HG02678 (cell line): ENCODE measurements around the gene TMEM47.

ENCODE experiments used
- ATAC-seq: cut with Tn5 transposase; IDR thresholded peaks from one replicate; pipeline ENCODE4 v1.9.1; 2021; ENCODE audit warnings: mild to moderate bottlenecking, moderate library complexity; ENCODE audit not compliant: unreplicated experiment

TMEM47 gene

GRCh38 chrX:34656842-34657725, at the start of gene TMEM47:
TMEM47 (minus strand) TSS chrX:34657285; CDS start chrX:34657029, 256 bp downstream.
- no peak for ATAC-seq

GRCh38 chrX:34687095-34687494, 30.0 kb upstream of the TMEM47 start:
- no peak for ATAC-seq

- no peak for ATAC-seq
These were observed 2.5 kb upstream of the TMEM47 start for GRCh38 chrX:34659575-34659974.

DNA sequence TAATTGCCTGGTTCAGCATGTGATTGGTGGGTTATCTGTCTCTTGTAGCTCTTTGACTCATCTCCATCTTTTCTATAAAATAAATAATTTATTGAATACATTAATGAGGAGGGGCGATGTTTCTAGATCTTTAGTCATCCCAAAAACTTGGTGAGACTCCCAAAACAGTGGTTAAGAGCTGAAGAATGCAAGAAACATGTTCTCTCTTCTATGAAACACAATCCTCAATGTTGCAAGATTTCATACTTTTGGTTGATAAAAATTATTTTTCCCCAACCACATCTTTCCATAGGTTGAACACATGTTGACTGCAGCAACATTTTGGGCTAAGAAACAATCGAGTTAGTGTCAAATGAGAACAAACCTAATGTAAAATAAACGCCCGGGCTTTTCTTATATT, 1.2 kb upstream of the TMEM47 start:
- ATAC-seq, result no peak

DNA sequence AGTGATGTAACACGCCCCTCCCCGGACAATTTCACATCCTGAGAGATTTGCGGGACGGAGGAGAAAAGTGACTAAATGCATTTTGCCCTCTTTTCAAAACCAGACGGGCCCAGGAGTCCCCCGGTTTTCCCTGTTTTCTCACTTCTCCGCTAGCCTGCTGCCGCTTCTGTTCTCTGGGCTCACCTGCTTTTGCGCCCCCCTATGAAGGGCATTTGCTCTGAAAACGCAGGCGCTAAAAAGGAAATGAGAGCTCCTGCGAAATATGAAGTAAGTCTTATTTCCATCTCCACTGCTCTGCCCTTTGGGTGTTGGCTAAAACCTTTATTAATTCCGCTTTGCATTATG, 613 bp upstream of the TMEM47 start:
- no peak for ATAC-seq

DNA sequence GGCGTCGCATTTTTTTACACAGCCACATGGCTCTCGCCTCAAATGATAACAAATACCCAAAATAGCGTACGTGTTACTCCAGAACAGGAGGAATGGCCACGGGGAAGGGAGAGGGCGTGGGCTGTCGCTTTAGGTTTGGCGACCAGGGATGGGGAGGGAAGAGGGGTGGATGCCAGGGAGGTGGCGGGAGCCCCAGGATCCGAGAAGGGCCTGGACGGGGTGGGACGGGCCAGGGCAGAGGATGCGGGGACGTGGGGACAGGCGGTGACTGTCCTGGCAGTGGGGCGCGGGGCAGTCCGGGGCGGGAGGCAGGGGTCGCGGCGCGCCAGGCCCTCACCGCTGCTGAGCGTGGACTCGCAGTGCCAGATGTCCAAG, 631 bp downstream of the TMEM47 start:
- ATAC-seq, result no peak

- no peak for ATAC-seq
These were observed 1.3 kb downstream of the TMEM47 start for GRCh38 chrX:34655501-34656455.

- no peak for ATAC-seq
These were observed 2.2 kb downstream of the TMEM47 start for GRCh38 chrX:34654696-34655490.

GRCh38 chrX:34653811-34654210, 3.3 kb downstream of the TMEM47 start:
- ATAC-seq, result no peak

GRCh38 chrX:34642849-34643248, 14.2 kb downstream of the TMEM47 start:
- ATAC-seq, result no peak

- no peak for ATAC-seq
These were observed 19.0 kb downstream of the TMEM47 start for GRCh38 chrX:34638116-34638515.

- ATAC-seq, result no peak
These were observed 22.7 kb downstream of the TMEM47 start for GRCh38 chrX:34634349-34634748.

DNA sequence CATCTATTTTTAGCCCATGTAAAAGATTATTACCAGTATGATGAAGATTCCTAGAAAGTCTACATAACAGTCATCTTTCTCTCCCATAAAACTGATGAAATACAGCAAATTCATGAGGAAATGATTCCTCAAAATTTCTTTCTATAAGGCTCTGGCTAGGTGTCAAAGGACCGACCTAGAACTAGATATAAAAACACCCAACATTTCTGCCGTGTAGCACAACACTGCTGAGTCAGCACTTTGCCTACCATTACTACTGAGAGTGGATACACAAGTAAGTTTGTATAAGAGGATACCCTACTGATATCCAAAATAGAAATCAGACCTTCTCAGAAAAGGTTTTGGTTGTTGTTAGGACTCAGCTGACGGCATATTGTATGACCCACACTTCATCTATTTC, 24.7 kb downstream of the TMEM47 start:
- no peak for ATAC-seq

- ATAC-seq, result no peak
These were observed 25.4 kb downstream of the TMEM47 start for GRCh38 chrX:34631479-34632220.

GRCh38 chrX:34629572-34629971, 27.5 kb downstream of the TMEM47 start:
- no peak for ATAC-seq

DNA sequence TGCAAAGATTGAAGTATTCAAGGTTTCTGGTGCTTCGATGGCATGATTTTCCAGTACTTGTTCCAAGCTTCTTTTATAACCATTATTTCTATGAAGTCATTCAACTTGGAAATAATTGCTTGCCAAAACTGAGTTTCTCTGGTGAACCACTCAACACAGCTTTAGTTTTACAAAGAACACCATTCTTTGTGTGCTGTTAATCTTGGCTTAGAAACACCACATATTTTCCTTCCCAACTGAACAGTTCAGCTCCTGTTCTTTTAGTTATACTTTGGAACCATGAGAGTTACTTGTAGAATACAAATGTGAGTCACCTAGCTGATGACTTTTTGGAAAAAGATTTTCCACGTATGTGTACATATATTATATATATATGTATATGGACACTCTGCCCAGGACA, 32.7 kb downstream of the TMEM47 start:
- no peak for ATAC-seq

- ATAC-seq, result no peak
These were observed 37.2 kb downstream of the TMEM47 start for GRCh38 chrX:34619920-34620319.

DNA sequence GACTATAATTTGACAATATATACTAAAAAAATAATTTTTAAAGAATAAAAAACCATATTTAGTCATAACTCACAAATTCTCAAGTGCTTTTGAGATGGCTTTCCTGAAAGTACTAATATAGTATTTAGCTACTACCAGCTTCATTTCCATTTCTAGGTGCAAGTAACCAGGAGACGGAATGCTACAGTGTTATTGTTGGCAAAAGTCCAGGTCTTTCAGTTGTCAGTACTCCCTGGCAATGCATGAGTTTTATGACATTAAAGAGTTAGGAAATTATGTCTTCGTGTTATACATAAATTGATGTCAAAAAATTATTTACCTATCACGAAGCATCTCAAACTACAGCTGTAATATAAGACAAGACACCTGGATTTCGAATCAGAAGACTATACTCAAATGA, 45.0 kb downstream of the TMEM47 start:
- no peak for ATAC-seq

- no peak for ATAC-seq
These were observed 58.7 kb downstream of the TMEM47 start for GRCh38 chrX:34598362-34598761.

- ATAC-seq, result no peak
These were observed 70.1 kb downstream of the TMEM47 start for GRCh38 chrX:34586936-34587335.
